EH (cell line): ENCODE data around the gene LPGAT1.
A peak's percentile ranks its signal among the peaks of the same experiment; 100 is the strongest.

ENCODE experiments used
- DNase-seq: peaks from one replicate; pipeline ENCODE4 v3.0.0-alpha.2; 2015; ENCODE audit warnings: low read depth

LPGAT1 gene

DNA sequence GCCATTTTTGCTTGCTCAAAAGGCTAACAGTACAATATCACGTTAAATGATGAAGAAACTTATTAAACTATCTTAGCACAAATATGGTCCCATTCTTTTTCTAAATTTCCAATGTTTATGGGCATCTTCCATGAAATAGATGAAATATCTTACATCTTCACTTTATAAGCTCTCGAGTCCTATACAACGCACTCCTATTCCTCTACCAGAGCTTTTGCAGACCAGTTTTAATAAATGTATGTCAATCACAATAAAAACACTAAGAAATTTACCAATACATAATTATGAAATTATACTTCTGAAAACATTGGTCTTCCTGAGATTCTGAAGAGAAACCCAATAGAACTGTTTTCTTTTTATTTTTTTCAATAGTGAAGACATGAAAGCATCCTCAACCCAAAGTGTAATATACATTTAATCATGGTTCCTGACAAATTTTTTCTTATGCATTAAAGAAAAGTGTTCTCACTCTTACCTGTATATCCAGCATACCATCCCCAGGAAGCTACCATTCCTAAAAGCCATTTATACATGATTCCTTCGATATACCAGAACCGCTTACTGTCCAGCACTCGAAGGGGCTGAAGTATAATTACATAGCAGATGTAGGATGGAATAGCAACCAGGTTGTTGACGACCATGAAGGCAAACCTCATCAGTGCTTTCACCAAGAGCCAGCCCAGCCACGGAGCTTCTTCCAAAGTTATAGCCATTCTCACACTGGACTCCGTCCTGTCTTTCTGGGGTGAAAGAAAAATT, 1.8 kb downstream of the LPGAT1 start:
- DNase-seq, result no peak

DNA sequence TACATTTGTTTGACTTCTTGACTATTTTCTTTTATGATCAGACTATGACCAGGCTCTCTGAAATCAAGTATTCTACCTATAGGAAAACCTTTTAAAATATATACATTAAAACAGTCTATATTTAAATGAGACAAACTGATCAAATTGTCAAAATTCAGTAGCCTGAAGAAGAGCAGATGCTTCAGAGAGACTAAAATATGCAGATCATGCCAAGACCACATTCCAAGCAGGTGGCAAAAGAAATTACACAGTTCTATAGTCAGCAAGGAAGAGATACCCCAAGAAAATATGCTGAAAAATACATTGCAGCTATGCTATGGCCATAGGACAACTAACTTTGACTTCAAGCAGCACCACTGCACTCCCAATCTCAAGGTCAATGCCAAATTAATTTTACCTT, 3.5 kb downstream of the LPGAT1 start:
- DNase-seq, result no peak

DNA sequence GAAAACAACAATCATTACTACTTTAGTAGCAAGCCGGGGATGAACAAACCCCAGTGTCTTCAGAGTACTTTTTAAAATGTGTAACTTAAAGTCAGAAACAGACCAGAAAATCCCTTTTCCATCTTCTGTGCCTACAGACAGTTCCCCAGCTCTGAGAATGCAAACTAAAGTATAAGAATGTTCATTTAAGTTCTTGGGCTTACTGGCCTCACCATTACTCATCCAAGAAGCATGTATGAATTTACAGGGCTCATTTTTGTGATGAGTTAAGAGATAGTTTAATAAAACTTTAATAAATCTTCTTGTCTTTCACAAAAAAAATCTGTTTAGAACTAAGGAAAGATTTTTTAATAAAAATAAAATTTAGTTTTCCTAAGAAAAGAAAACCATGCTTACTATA, 4.6 kb downstream of the LPGAT1 start:
- DNase-seq, result peak; percentile 85

DNA sequence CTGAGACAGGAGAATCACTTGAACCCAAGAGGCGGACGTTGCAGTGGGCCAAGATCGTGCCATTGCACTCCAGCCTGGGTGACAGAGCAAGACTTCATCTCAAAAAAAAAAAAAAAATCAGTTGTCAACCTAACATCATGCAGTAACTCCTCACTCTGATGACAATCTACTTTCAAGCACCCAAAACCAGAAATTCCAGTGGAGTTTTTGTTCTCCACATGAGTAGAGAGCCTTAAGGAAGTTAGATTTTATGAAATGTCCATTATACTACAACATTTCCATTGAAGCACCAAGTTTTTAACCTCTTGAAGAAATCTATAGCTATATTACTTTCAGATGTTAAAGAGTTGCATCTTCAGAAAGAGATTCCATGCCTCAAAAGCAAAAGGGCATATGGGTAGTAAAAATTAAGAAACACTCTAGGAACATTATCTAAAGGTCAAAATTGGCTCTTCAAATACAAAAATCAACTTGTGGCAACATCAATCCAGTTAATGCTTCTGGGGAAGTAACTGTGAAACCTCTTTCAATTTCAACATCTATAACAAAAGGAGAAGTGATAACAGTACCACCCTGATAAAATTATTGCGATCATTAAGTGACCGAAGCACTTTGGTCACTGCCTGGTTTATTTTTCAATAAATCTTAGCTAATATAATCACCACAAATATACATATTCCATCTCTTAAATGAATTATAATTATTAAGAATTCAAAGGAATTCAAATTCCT, 7.7 kb downstream of the LPGAT1 start:
- DNase-seq, result no peak

DNA sequence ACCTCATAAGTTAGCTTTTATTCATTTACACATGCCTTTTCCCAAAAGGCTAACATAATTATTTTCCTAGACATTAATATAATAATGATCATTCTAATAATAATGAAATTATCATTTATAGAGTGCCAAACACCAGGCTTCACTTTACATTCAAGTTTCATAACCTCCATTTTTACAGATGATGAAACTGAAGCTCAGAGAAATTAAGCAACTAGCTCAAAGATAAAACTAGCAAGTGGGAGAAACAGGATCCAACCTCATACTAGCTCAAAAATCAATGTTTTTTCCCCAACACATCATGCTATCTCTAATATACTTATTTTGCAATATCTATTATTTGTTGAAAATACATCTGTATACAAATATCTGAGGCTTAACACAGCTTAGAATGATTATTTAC, 14.0 kb downstream of the LPGAT1 start:
- no peak for DNase-seq

DNA sequence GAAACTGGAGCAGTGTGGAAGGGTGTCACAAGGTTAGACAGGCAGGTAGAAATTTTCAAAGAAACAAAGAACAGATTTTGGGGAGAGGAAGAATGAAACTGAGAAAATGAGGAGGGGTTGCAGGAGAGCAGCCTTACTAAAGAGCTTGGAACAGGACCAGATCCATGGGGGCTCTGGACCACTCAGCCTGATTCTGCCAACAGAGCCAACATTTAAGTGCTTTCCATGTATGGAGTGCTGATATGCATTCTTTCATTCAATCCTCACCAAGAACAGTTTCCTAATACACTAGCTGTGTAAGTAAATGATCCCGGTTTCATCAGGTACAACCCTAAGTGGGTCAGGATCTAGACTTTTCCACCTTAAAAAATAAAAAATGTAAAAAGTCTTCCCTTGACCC, 16.2 kb downstream of the LPGAT1 start:
- DNase-seq, result no peak

DNA sequence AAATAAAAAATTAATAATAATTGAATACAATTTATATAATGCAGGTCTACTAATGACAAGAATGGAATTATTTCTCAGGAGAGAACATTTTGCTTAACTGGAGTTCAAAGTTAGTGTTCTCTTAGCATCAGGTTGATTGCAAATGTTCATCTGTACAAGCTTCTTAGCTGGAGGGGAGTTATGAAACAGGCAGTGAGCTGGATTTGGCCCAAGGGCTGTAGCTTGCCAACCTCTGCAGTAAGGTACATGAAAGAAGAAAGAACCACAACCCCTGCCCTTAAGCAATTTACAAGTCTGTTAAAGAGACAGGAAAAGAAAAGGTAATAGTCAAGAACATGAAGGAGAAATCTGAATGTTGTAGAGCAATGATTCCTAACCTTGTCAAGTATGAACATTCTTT, 17.0 kb downstream of the LPGAT1 start:
- DNase-seq, result peak; percentile 5

DNA sequence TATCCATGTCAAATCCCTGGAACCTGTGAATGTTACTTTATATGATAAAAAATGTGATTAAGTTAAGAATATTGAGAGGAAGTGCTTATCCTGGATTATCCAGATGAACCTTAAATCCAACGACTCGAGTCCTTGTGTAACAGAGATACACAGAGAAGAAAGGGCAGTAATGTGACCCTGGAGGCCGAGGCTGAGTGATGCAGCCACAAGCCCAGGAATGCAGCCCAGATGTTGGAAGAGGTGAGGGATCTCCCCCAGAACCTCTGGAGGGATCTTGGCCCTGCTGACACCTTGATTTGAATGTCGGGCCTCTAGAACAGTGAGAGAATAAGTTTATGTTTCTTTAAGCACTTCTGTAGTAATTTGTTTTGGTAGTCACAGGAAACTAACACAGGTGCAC, 18.0 kb downstream of the LPGAT1 start:
- DNase-seq, result no peak

DNA sequence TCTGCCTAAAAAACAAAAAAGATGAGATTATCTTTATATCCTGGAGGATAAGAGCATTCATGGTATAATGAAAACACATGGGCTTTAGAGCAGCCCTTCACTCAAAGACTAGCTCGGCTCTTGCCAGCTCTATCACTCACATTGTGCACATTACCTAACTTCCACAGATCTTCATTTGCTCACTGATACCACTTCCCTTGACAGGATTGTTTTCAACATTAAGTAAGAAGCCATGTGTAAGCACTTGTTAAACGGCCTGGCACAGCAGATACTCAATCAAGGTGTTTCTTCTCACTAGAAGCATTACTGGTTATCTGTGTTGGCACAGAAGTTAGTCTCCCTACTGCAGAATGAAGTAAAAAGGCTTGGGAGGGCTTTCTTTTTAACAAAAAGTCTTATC, 18.7 kb downstream of the LPGAT1 start:
- no peak for DNase-seq

DNA sequence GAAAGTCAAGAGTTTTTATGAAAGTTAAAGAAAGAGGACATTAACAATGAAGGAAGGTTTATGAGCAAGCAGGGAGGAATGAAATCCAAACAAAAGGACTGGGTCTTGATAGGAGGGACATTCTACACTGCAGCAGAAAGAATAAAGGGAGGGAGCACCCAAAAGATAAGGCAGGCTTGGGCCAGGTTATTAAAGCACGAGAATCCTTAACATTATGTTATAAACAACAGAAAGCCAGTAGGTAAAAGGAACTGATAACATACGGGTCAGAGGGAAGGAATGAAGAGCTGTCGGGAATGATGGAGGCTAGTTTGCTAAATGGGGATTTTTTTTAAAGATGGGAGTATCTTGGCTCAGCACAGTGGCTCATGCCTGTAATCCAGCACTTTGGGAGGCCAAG, 19.4 kb downstream of the LPGAT1 start:
- no peak for DNase-seq

DNA sequence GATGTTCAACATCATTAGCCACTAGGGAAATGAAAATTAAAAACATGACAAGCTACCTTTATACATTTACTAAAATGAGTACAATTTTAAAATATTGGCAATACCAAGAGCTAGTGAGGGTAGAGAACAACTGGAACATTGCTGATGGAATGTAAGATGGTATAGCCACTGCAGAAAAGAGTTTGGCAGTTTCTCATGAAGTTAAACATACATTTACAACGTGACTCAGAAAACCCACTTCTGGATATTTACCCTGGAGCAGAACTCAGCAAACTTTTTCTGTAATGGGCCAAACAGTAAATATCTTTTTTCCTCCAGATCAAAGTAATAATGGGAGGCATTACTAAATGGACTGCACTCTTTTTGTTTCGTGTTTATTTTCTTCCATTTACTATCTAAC, 22.1 kb downstream of the LPGAT1 start:
- peak; percentile 3 for DNase-seq

DNA sequence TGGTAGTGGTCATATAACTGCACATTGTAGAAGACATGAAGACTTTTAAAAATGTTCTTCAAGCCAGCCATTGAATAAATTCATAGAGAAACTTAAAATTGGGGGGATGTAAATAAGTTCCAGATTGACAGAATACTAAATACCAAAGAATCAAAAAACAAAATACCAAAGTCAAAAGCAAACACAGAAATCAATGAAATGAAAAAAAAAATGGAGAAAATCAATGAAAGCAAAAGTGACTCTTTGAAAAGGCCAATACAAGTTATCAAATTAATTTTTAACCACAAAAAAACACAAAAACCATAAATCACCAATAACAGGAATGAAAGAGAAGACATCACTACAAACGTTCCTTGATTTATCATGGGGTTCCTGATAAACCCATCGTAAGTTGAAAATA, 25.6 kb downstream of the LPGAT1 start:
- DNase-seq, result no peak

DNA sequence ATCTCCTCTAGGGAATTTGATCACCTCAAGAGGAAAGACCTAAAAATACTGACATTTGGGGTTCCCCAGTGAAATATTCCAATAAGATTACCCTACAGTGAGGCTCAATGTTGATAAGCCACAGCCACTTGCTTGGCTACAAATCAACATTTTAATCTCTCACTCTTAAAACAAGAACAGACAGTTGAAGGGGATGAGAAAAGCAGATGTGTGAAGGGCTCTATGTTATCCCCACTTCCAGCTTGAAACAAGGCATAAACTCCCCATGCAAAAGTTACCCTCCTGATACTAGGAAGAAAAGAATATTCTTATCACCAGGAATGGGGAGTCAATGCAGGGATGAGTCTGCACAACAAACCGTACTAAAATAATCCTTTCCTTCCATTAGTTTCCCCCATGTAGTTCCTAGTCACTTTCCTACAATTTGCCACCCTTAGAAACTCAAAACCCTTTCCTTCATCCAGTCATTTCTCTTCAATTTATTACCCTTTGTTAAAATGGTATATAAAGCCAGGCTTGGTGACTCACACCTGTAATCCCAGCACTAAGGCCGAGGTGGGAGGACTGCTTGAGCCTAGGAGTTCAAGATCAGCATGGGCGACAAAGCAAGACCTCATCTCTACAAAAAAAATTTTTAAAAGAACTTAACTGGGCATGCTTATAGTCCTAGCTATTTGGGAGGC, 29.5 kb downstream of the LPGAT1 start:
- DNase-seq, result no peak

DNA sequence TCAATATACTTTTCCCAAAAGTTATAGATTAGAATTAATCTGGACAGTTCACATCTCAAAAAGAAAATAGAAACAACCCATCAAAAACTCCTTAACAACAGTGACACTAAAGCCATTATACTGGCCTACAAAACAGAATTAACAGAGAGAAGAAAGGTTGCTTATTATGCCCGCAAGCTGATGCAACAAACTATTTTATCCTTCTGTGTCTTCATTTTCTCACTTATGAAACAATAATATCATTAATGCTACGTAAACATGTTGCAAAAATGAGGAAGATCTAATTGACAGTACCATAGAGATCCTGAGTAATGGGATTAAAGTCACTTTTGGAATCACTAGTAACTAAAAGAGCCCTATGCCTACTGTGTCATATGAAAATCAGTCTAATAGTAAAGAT, 32.6 kb downstream of the LPGAT1 start:
- no peak for DNase-seq

DNA sequence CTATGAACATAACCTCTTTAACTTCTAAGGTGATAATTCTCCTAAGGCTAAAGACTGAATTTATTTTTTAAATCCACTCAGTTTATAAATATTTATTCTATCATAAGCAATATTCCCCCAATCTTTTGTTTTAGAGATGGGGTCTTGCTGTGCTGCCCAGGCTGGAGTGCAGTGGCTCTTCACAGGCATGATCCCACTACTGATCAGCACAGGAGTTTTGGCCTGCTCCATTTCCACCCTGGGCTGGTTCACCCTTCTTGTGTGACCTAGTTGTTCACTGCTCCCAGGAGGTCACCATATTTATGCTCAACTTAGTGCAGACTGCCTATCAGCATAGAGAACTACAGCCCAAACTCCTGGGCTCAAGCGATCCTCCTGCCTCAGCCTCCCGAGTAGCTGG, 38.6 kb downstream of the LPGAT1 start:
- DNase-seq, result no peak

DNA sequence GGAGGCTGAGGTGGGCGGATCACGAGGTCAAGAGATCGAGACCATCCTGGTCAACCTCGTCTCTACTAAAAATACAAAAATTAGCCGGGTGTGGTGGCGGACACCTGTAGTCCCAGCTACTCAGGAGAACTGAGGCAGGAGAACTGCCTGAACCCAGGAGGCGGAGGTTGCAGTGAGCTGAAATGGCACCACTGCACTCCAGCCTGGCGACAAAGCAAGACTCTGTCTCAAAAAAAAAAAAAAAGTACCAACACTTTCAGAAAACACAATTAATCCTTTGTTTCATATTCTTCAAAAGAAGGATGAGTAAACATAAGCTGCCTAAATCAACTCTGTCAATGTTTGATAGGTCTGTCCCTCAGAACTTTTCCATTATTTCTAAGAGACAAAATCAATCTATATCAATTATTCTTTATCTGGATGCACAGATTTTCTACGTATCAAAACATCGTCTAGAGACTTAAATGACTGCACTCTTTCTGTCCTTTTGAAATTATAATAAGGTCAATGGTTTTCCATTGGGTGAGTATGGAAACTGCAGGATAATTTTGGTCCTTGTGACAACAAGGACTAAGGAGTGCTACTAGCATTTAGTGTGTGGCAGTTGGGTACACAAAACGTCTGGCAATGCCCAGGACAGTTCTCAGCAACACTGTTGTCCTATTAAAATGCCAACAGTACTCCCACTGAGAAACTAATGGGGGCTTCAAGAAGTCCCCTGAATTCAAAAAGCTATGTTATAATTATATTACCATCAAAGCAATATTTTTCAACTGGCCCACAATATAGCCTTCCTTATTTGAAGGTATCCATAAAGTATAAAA, 40.7 kb downstream of the LPGAT1 start:
- DNase-seq, result no peak

DNA sequence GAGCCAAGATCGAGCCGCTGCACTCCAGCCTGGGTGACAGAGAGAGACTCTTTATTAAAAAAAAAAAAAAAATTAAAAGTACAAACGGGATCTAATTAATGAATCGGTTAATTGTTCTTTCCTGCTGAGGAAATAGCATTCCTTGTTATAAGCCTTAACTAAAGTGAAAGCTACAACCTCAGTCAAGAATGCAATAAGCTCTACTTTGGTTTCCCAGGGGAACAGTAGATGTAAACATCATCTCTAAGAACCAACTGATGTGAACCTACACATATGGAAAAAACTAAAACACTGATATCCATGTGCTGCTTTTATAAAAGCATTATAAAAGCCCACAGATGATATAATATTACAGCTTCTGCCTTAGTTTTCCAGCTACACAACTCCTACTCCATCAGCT, 41.9 kb downstream of the LPGAT1 start:
- DNase-seq, result peak; percentile 6

DNA sequence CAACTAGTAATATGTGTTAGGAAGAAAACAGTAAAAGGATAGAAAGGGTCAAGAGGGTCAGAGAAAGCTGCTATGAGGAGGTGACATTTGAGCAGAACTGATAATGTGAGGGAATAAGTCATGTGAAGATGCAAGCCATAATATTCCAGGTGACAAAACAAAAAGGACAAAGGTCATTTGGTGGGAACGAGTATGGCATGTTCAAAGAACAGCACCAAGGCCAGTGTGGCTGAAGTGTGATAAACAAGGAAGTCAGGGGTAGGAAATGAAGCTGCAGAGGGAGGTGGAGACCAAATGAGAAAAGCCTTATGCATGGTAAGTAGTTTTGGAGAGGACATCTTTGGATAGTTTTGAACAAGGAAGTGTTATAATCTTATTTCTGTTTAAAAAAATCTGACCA, 46.7 kb downstream of the LPGAT1 start:
- DNase-seq, result no peak

DNA sequence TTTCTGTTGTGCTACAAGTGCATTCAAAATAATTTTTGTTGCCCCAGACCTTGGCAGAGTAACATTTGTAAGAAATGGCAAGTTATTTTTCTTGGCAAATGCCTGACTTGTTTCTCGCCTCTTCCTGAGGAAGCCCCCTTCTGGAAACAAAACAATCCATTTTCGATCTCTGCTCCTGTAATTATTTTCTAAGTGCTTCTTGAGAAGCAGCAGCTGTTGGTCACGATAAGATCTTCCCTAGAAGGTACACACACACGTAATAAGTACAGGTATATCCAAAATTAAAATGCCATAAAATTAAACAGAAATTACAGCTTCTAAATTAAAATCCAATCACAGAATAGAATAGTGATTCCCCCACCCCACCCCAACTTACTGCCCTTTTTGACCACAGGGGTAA, 47.3 kb downstream of the LPGAT1 start:
- DNase-seq, result no peak

DNA sequence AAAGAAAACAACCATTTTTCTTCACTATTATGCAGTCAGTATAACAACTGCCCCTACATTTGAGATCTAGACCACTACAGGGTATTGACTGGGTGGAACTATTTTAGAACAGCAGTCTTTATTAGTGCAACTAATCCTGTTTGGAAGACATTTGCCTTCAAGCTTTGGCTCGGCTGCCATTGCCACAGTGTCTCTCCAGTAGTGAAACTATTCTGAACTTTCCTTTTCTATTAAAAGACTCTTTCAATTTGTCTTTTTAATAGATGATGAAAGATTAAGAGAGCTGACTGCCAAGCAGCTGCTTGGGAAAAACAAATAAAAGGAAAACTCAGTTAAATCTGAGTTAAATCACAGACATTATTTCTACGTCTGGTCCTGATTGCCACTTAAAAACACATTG, 49.3 kb downstream of the LPGAT1 start:
- peak; percentile 14 for DNase-seq

DNA sequence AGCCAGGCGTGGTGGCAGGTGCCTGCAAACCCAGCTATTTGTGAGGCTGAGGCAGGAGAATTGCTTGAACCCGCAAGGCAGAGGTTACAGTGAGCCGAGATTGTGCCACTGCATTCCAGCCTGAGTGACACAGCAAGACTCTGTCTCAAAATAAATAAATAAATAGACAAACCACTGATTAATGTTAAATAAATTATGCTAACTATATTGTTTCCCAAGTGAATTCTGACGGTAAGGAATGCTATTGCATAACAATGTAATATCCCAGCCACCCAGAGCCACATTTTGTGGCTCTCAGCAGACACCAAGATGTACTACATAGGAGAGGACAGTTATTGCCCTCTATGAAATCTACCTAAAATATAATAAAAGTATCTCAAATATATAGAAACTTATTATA, 55.4 kb downstream of the LPGAT1 start:
- DNase-seq, result peak; percentile 48

DNA sequence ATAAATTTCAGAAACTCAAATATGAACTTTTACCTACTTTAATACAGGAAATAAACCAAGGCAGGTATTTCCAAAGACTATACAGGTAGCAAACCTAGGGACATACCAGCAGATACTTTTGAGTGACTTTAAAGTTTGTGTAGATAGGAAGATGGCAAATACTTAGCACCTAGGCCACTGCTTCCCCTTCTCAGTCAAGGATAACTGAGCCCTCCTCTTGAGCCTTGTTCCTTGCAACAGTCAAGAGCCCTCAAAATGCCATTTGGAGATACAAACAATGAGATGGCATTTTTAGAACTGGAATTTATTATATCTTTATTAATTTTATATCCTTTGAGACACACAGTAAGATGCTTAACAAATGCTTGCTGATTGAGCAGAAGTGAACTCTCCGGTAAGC, 65.9 kb downstream of the LPGAT1 start:
- DNase-seq, result no peak
